Omental fat pad (tissue), 4 donors: ENCODE data around the gene OR4C13. TPM values are rescaled to one million over a fixed set of nuclear protein-coding genes. Genes with fewer than 3 reads are reported as not detected.
"Not testable (repeated sequence)": the region's sequence is repeated elsewhere in the genome, so short reads cannot be mapped to it uniquely, and the experiment has no call there.

ENCODE experiments used
- ATAC-seq: fragments of 150-250 bp; one replicate; pipeline ENCODE4 v1.9.1; 2016; ENCODE audit warnings: mild to moderate bottlenecking, moderate library complexity; ENCODE audit not compliant: low FRiP score
- DNase-seq: peaks from one replicate; pipeline ENCODE4 v3.0.0-alpha.2; 2019; ENCODE audit warnings: low spot score
- CTCF ChIP-seq, 3 donors: fragments of 450-650 bp; IDR thresholded peaks; one replicate each; pipeline ENCODE4 v1.5.1; 2016 to 2017; ENCODE audit warnings: antibody characterized with exemption in 3 of 3, mild to moderate bottlenecking in 3 of 3, moderate library complexity in 2 of 3
- total RNA-seq, 4 donors: library from RNA; depleted of rRNA; stranded (reverse); fragments of >200 nt; gene quantifications; one replicate each; pipeline ENCODE4 v1.1.0, GENCODE V29; 2016

Gene OR4C13
- not detected for total RNA-seq

GRCh38 chr11:49952091-49952490 lies at the start of gene OR4C13:
OR4C13 (plus strand) TSS chr11:49952391; CDS start chr11:49952423, 32 bp downstream.
- TF ChIP-seq CTCF (IDR thresholded peaks at IDR 0.05), result no peak
- ATAC-seq (no peak), DNase-seq (no peak)

DNA sequence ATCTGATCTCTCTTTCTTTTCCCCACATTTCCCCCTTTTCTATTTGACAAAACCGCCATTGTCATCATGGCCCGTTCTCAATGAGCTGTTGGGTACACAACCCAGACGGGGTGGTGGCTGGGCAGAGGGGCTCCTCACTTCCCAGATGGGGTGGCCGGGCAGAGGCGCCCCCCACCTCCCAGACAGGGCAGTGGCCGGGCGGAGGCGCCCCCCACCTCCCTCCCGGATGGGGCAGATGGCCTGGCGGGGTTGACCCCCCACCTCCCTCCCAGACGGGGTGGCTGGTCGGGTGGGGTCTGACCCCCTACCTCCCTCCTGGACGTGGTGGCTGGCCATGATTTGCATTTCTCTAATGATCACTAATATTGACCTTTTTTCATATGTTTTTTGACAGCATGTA lies 40.7 kb upstream of the OR4C13 start:
- not testable (repeated sequence) for ATAC-seq, DNase-seq

- not testable (repeated sequence) for ATAC-seq
These were observed 3.5 kb upstream of the OR4C13 start for GRCh38 chr11:49948701-49949100.

GRCh38 chr11:49973439-49973838 lies 21.2 kb downstream of the OR4C13 start:
- ATAC-seq, DNase-seq: not testable (repeated sequence)

More at GRCh38 chr11:49948701-49949100, 3.5 kb upstream of the OR4C13 start:
- DNase-seq, result not testable (repeated sequence)

DNA sequence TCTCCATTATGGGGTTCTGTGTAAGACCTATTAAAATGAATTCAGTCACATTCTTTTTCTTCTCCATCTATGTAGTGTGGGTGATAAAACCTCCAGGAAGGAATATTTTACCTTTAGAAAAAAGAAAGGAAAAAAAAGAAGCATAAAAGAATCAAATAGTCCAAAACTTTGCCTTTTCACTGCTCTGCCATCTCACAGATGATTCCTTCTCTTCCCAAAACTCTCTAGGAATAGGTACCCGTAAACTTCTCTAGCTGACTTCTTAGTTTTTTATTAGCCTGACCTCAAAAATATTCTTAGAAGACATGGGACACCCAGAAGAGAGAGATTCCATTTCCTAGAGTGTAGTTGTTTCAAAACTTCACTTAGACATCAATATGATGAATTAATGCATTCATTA lies 30.2 kb downstream of the OR4C13 start, which contains the start of gene OR4C12:
Gene OR4C12 (minus strand): TSS at position 101 of the 400 bp plus-strand sequence. CDS start 34 bp downstream, at position 67.
- not testable (repeated sequence) for DNase-seq, ATAC-seq

DNA sequence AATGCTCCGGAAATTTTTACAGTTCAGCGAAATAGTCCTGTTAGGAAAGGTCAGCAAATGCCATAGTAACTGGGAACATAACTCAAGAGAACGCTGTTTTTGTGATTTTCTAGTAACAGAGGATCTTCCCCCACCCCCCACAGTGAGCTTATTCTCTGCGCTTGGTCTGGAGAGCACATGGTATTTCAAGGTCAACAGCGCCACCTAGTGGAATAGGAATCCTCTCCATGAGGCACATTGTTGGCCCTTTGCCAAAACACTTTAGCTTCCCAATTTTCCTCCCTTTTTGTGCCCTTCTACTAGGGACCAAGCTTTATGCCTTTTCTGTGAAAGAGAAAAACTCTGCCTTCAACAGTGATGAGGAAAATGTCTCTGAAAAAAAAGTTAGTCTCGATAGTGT lies 43.4 kb downstream of the OR4C13 start:
- no peak for ATAC-seq
- no peak for TF ChIP-seq CTCF (IDR thresholded peaks at IDR 0.05)
- no peak for DNase-seq

Other genes with a start within 250 kb of the OR4C13 start
- gene OR4C12, start 30.1 kb downstream of the OR4C13 start, total RNA-seq, result not detected
- not detected for gene OR4C45, start 80.5 kb downstream of the OR4C13 start, total RNA-seq